AG04450 (cell line): ENCODE measurements around the gene ZC3H15. TPM values are rescaled to one million over a fixed set of nuclear protein-coding genes. Genes with fewer than 3 reads are reported as not detected.
"Not testable (repeated sequence)": the region's sequence is repeated elsewhere in the genome, so short reads cannot be mapped to it uniquely, and the experiment has no call there.

Experiments
- CTCF ChIA-PET: fragments of 300-600, 350-600 bp; formaldehyde crosslinking; extraction: SDS; loops from one replicate; lab custom pipeline; 2022; ENCODE audit warnings: antibody characterized with exemption, inconsistent platforms; lab: Charles Lee
- POLR2A ChIA-PET: fragments of 350-600 bp; formaldehyde crosslinking; extraction: SDS; loops from one replicate; lab custom pipeline; 2021; ENCODE audit warnings: antibody characterized with exemption, inconsistent platforms; lab: Yijun Ruan, JAX
- DNase-seq: peaks from one replicate; pipeline ENCODE4 v3.0.0-alpha.2; 2011; ENCODE audit warnings: low read depth, low spot score
- H3K27ac ChIP-seq: one replicate; pipeline ENCODE4 v1.5.1; 2012; ENCODE audit warnings: low read depth, low read length, control low read depth
- H3K27me3 ChIP-seq: one replicate; pipeline ENCODE4 v1.6.0; 2012; ENCODE audit warnings: low read length; ENCODE audit not compliant: control insufficient read depth, insufficient read depth
- H3K4me3 ChIP-seq: 2 replicates; pipeline ENCODE4 v1.5.1; 2011; ENCODE audit warnings: mild to moderate bottlenecking, low read depth, low read length, control low read depth
- H3K9me3 ChIP-seq: 2 replicates; pipeline ENCODE4 v1.5.1; 2012; ENCODE audit warnings: low read length; ENCODE audit not compliant: control insufficient read depth, insufficient read depth
- polyA plus RNA-seq: library from polyadenylated mRNA; depleted of rRNA; stranded (reverse); fragments of >200 nt; gene quantifications from 2 replicates; pipeline ENCODE4 v1.2.3, GENCODE V29; 2011
- TF ChIP-seq, protein P1 (sequence below): IDR thresholded peaks from 2 replicates; pipeline ENCODE4 v1.5.1; 2011; ENCODE audit warnings: low read depth, low read length, control low read depth, inconsistent platforms

ZC3H15 gene
- polyA plus RNA-seq, 1 experiment: 107 TPM

DNA sequence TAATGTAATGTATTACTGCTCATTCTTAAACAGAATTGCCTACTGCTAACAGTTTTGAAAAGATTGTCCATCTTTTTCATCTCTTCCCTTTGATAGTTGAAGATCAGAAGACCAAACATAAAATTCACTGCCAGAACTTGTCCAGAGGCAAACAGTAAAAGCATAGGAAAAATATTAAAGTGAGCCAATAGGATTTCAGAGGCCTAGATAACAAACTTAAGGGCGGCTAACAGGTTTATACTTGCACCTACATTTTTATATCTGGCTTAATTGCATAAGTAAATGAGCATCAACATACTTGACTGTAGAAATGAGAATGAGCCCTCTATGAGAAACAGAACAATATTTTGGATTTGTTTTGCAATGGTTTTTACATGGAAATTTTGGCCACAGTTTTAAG is 30.3 kb downstream of the ZC3H15 start:
- CTCF ChIA-PET: interaction anchor here (0.6 to 1.9 kb wide), 4 partner anchors 13 to 325 kb away, joined by 3 to 5 read pairs (median 4); no protein-coding TSS in a partner anchor
- DNase-seq: no peak
- Histone ChIP-seq H3K9me3 (no peaks in the 10 kb centered on the region), H3K27ac (no peak overlapping the region), H3K4me3 (no peak overlapping the region), H3K27me3 (no peaks in the 10 kb centered on the region)
- POLR2A ChIA-PET: no interaction called here
- TF ChIP-seq, protein P1, sequence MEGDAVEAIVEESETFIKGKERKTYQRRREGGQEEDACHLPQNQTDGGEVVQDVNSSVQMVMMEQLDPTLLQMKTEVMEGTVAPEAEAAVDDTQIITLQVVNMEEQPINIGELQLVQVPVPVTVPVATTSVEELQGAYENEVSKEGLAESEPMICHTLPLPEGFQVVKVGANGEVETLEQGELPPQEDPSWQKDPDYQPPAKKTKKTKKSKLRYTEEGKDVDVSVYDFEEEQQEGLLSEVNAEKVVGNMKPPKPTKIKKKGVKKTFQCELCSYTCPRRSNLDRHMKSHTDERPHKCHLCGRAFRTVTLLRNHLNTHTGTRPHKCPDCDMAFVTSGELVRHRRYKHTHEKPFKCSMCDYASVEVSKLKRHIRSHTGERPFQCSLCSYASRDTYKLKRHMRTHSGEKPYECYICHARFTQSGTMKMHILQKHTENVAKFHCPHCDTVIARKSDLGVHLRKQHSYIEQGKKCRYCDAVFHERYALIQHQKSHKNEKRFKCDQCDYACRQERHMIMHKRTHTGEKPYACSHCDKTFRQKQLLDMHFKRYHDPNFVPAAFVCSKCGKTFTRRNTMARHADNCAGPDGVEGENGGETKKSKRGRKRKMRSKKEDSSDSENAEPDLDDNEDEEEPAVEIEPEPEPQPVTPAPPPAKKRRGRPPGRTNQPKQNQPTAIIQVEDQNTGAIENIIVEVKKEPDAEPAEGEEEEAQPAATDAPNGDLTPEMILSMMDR: no peak

DNA sequence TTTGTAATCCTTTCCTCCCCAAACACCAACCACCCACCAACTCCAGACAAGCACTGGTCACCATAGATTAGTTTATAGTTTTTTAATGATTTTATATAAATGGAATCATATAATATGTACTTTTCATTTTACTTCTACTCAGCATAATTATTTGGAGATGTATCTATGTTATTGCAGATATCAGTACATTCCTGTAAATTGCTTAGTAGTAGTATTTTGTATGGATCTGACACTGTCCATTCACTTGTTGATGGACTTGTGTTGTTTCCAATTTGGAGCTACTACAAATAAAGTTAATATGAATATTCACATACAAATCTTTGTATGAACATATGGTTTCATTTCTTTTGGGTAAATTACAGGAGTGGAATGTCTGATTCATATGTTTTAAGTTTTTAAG is 31.0 kb downstream of the ZC3H15 start:
- no peaks in the 10 kb centered on the region for H3K9me3 ChIP-seq
- TF ChIP-seq, protein P1: no peak
- no peak overlapping the region for H3K27ac ChIP-seq
- ChIA-PET POLR2A (no interaction called here), CTCF (interaction anchor here (0.6 to 1.9 kb wide), 4 partner anchors 13 to 324 kb away, joined by 3 to 5 read pairs (median 4); no protein-coding TSS in a partner anchor)
- no peak for DNase-seq
- no peak overlapping the region for H3K4me3 ChIP-seq
- H3K27me3 ChIP-seq: no peaks in the 10 kb centered on the region

DNA sequence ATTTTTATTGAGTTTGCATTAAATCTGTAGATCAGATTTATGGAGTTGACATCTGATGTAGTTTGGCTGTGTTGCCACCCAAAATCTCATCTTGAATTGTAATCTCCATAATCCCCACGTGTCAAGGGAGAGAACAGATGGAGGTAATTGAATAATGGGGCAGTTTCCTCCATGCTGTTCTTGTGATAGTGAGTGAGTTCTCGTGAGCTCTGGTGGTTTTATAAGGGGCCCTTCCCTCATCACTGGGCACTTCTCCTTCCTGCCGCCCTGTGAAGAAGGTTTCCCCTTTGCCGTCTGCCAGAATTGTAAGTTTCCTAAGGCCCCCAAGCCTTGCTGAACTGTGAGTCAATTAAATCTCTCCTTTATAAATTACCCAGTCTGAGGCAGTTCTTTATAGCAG is 32.2 kb downstream of the ZC3H15 start:
- Histone ChIP-seq H3K9me3 (no peaks in the 10 kb centered on the region), H3K4me3 (no peak overlapping the region), H3K27me3 (no peaks in the 10 kb centered on the region), H3K27ac (no peak overlapping the region)
- TF ChIP-seq, protein P1: no peak
- DNase-seq: no peak
- ChIA-PET POLR2A (no interaction called here), CTCF (interaction anchor here (0.7 to 2.0 kb wide), 2 partner anchors 14 to 87 kb away, joined by 3 to 7 read pairs; no protein-coding TSS in a partner anchor)

DNA sequence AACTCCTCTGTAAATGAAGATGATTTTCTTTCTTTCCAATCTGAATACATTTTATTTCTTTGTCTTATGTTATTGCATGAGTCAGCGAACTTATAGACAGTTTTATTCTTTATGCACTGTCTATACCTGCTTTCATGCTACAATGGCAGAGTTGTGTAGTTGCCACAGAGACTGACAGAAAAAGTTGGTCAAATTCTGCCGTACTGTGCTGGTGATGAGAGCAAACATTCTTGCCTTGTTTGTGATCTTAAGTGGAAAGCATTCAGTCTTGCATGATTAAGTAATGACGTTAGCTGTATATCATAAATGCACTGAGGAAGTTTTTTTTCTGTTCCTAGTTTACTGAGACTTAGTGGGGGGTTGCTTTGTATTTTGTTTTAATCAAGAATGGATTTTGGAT is 32.9 kb downstream of the ZC3H15 start:
- POLR2A ChIA-PET: no interaction called here
- Histone ChIP-seq H3K4me3 (no peak overlapping the region), H3K27ac (no peak overlapping the region), H3K27me3 (no peaks in the 10 kb centered on the region), H3K9me3 (no peaks in the 10 kb centered on the region)
- CTCF ChIA-PET: interaction anchor here (1.7 to 2.0 kb wide), 2 partner anchors 15 to 123 kb away, joined by 7 read pairs; no protein-coding TSS in a partner anchor
- DNase-seq: no peak
- TF ChIP-seq, protein P1: no peak

DNA sequence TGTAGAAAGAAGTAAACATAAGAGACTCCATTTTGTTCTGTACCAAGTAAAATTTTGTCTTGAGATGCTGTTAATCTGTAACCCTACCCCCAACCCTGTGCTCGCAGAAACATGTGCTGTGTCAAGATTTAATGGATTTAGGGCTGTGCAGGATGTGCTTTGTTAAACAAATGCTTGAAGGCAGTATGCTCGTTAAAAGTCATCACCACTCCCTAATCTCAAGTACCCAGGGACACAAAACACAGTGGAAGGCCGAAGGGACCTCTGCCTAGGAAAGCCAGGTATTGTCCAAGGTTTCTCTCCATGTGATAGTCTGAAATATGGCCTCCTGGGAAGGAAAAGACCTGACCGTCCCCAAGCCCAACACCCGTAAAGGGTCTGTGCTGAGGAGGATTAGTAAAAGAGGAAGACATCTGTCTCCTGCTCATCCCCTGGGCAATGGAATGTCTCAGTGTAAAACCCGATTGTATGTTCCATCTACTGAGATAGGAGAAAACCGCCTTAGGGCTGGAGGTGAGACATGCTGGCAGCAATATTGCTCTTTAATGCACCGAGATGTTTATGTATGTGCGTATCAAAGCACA is 35.6 kb downstream of the ZC3H15 start:
- H3K27ac ChIP-seq, POLR2A ChIA-PET, H3K9me3 ChIP-seq, H3K4me3 ChIP-seq, DNase-seq, H3K27me3 ChIP-seq, CTCF ChIA-PET: not testable (repeated sequence)
